ENCODE results near the gene HTR6.
A peak's percentile ranks its signal among the peaks of the same experiment; 100 is the strongest.

The HTR6 gene

DNA sequence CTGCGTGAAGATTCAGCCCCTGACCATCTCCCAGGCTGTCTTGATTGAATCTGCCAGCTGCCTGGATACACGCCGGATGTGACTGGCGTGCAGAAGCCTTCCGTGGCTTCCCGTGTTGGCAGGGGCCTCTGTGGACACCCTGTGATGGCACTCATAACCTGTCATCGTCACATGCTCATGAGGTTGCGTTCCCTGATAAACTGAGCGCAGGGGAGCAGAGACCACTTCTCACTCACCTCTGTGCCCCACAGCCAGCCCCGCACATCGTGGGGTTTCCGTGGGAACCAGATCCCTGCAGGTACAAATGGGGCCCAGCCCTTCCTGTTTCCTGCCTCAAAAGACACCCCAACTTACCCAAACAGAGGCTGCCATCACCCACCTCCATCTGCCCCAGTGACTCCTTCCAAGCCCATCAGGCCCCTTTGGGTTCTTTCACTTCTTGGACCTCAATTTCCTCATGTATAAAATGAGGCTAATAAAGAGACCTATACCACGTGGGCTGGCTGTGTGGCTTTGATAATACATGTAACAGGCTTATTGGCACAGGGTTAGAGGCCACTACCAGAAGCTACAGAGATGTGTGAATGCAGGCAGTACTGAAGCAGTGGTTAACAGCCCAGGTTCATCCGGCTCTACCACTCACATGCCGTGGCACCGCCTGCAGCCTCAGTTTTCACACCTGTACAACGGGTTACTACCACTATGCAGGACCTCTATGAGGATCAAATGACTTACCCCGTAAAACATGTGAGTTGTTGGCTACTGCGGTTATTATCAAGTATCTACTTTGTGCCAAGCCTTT, 23.6 kb downstream of the HTR6 start:
- DNase-seq (ENCODE audit: low spot score), result no peak

DNA sequence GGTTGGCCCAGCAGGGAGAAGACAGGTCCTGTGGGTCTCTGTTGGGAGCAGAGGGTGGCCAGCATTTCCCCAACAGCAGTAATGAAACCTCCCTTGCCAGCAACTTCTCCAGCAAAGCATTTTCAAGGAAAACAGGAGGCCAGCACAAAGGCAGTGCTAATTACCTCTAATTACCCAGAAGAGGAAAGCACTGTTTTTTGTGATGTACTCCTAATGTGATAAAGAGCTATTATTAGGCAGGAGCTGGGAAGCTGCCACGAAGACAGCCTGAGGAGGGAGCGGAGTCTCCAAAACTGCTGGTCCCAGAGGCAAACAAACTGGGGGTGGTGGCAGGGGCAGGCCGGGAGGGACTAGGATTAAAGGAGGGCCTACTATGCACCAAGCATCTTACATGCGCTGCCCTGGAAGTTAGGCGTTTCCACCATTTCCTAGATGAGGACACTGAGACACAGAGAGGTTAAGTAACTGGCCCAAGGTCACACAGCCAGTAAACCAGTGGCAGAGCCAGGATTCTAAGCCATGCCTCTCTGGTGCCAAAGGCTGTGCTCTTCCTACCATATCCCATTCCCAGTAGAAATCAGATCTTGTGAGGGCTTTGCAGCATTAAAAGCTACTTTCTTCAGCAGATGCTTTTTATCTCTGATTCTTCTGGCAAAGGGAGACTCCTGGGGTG, 24.5 kb downstream of the HTR6 start:
- no peak for DNase-seq (ENCODE audit: low spot score)

DNA sequence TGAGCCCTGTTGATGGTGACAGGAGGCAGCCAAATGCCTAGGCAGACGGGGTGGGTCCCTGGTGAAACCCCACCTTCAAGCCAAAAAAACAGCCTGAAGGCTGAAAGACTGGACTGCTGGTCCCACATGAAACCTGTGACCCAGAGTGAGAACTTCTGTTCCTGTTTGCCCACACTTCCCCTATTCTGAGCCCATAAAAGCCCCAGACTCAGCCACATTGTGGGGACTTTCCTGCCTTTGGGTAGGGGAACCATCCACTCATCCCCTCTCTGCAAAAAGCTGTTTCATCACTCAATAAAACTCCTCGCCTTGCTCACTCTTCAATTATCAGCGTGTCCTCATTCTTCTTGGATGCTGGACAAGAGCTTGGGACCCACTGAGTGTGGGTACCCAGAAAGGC, 25.2 kb downstream of the HTR6 start:
- no peak for DNase-seq (ENCODE audit: low spot score)

GRCh38 chr1:19690342-19690741, 25.7 kb downstream of the HTR6 start:
- DNase-seq (ENCODE audit: low spot score), result no peak

GRCh38 chr1:19694298-19694697, 29.6 kb downstream of the HTR6 start:
- DNase-seq (ENCODE audit: low spot score), result no peak

DNA sequence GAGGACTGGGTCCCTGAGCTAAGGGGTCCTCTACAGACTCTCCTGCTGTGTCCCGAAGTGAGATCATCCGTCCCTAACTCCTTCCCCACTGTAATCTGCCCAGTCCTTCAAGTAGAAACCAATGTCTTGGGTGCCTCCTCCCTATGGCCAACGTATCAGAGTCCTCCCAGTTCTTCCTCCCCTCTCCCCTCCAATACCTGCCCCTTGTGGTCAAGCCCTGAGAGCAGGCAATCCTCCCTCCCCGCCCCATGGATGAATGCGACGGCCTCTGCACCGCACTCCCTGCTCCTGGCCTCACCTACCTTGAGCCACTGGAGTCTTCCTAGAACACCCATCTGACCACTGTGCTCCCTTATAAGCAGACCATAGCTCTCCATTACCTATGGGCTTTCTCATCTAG, 31.1 kb downstream of the HTR6 start:
- DNase-seq (ENCODE audit: low spot score), result no peak

DNA sequence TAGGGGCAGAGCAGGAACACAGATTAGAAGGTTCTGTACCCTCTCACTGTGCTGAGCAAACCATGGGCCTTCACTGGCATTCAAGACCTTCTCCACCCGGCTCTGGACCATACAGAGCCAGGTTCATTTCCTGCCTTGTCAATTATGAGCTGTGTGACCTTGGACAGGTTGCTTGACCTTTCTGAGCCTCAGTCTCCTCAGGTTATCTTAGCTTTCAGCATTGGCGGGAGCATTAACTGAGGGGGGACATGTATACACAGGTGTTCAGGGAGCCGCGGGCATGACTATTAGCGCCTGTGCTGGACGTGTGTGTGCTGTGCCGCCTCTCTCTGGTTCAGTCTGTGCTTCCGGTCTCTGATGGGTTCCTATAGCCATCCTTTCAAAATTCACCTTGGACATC, 32.1 kb downstream of the HTR6 start:
- DNase-seq (ENCODE audit: low spot score), result no peak

DNA sequence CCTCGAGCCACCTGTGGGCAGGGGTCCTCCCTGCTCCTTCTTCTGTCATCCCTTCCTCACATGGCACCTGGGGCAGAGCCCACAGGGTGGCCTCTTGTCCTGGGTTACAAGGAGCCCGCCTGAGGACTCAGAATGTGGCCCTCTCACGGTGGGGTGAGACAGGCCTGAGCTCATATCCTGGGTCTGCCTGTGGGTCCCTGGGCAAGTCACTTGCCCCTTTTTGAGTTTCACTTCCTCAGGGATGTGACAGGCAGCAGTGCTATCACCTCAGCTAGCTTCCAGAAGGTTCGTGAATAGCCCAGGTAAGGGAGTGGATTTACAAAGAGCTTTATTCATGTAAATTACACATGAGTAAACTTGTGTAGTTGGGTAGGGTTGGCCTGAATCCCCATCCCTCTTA, 33.5 kb downstream of the HTR6 start:
- DNase-seq (ENCODE audit: low spot score), result no peak

DNA sequence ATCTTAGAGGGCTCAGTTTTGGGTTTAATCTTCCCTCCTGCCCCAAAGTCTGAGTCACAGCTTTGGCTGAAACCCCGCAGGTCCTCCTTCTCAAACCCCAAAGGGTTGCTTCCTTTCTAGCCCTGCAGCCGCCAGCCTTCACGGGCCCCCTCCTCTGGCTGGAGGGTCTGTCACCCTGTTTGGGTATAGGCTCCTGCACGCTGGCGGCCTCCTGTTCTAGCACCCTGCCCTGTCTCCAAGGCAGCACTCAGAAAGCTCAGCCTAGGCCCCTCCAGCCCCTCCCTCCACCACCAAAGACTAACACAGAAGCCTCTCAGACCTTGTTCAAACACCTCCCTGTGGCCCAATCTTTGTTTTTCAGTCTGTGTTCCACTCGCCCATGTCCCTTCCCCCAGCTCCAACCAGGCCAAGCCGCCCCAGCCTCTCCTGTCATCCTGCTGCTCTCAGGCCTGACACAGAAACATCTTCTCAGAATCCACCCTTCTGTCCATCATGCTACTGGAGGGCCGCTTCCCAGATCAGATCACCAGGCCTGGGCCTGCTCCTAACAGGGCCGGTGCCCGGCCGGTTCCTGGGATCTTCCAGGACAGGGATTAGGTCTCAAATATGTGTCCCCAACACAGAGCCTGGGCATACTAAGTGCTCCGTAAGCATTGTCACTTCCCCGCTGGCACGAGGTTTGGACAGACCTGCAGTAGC, 35.6 kb downstream of the HTR6 start:
- DNase-seq (ENCODE audit: low spot score), result no peak

DNA sequence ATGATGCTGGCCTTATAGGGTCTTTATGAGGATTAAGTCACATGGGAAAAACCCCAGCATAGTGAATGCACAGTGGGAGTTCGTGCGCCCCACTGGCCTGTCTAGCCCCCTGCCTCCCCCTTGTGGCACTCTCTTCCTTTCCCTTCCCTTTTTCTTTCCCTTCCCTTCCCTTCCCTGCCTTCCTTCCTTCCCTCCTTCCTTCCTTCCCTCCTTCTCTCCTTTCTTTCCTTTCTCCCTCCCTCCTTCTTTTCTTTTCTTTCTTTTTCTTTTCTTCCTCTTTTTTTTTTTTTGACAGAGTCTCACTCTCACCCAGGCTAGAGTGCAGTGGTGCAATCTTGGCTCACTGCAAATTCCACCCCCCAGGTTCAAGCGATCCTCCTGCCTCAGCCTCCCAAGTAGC, 38.6 kb downstream of the HTR6 start:
- no peak for DNase-seq (ENCODE audit: low spot score)

GRCh38 chr1:19704247-19705113, 39.8 kb downstream of the HTR6 start:
- peak; percentile 85 for DNase-seq (ENCODE audit: low spot score)

DNA sequence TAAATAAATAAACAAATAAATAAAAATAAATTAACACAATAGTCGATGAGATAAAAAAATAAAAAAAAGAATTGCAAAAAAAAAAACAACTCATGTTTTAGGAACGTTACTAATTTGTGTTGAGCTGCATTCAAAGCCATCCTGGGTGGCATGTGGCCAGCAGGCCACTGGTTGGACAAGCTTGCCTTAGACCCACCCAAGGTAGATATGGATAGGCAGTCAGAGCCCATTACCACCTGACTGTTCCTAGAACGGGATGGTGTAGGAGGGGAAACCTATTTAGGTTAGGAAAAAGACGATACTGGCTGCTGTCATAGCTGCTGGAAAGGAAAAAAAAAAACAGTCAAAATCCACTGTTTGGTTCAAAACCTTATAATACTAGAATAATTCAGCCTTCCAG, 40.8 kb downstream of the HTR6 start:
- DNase-seq (ENCODE audit: low spot score), result no peak

DNA sequence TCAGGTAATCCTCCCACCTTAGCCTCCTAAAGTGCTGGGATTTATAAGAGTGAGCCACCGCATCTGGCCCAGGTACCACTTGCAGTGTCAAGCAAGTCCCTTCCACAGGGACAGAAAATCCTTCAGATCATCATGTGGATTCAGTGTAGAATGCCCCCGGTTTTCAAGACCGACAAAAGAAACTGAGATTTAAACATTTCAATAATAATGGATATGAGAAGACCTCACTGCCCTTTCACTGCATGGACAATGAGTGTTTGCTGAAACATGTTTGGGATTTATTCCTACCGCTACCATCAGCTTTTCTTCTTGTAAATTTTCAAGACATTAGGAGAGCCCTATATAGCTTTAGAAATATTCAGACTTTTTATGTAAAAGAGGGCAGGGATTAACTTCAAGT, 41.5 kb downstream of the HTR6 start:
- no peak for DNase-seq (ENCODE audit: low spot score)

- DNase-seq (ENCODE audit: low spot score), result no peak
Observed at GRCh38 chr1:19708567-19709110, 44.0 kb downstream of the HTR6 start.

- no peak for DNase-seq (ENCODE audit: low spot score)
Observed at GRCh38 chr1:19709260-19709793, 44.7 kb downstream of the HTR6 start.

DNA sequence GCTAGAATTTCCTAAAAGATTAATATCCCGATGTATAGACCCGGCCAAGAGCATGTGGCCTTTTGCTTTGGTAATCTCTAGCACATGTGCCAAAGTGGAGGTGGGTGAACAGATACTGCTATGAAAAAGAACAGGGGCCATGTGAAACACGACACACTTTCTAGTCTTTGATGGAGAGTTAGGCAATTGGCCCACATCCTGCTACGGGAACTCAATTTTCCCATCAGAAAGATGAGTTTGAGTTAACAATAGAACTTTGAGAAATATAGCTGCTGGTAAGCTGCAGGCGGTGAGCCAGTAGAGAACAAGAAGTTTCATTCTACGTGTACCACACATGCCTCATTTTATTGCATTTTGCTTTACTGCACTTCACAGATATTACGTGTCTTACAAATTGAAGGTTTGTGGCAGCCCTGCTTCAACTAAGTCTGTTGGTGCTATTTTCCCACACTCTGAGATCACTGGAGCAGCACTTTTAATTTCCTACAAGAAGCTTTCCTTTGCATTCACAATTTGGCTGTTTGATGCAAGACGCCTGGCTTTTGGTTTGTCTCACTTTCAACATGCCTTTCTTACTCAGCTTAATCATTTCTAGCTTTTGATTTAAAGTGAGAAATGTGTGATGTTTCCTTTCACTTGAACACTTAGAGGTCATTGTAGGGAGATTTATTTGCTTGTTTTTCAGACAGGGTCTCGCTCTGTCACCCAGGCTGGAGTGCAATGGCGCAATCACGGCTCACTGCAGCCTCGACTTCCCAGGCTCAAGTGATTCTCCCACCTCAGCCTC, 46.3 kb downstream of the HTR6 start:
- DNase-seq (ENCODE audit: low spot score), result no peak

GRCh38 chr1:19712928-19713327, 48.3 kb downstream of the HTR6 start:
- DNase-seq (ENCODE audit: low spot score), result no peak

GRCh38 chr1:19715334-19716203, 50.9 kb downstream of the HTR6 start:
- DNase-seq (ENCODE audit: low spot score), result peak; percentile 96

DNA sequence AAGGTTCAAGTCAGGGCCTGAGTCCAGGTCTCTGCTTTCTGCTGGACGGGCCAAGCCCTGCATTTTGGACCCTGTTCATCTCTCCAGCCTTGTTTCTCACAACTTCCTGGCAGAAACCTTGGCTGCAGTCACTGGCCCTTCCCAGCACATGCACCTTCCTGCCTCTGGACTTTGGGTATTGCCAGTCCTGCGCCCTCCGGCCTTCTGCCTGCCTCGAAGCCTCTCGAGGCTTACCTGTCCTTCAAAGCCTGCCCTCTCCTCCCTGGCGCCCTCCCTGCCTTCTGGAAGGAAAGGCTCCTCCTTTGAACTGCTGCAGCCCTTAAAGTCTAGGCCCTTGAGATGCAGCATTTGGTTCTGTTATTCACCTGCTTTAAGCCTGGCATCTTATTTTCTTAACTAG, 52.8 kb downstream of the HTR6 start:
- DNase-seq (ENCODE audit: low spot score), result no peak

- no peak for DNase-seq (ENCODE audit: low spot score)
Observed at GRCh38 chr1:19720174-19720573, 55.5 kb downstream of the HTR6 start.
